NB4 (cell line): ENCODE data around the gene NDEL1.

Experiments used
- CTCF ChIP-seq: IDR thresholded peaks from one replicate; pipeline ENCODE4 v1.5.1; 2012; ENCODE audit warnings: low read depth, low read length
- POLR2A ChIP-seq: IDR thresholded peaks from 2 replicates; pipeline ENCODE4 v1.6.1; 2011; ENCODE audit warnings: mild to moderate bottlenecking; ENCODE audit not compliant: insufficient read length; ENCODE audit errors: extremely low read depth

DNA sequence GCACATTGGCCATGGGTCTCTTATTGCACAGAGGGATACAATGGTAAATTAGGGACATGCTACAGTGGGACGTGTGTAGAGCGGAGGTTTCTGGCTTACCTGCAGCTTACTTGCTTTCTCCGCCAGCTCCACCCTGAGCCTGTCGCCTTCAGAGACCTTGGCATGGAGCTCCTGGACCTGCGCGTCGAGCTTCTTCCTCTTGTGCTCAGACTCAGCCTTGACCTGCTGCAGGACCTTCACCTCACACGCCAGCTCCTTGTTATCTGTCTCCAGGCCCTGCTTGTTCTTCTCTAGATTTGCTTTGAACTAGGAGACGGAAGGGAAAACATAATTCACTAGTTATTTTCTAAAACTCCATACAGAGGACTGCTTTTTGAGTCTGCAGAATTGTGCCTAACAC is 63.5 kb downstream of the NDEL1 start:
- TF ChIP-seq CTCF (no peak), POLR2A (no peak)
